Astrocyte (in vitro differentiated cells and primary cell): ENCODE data around the gene DRD1. TPM values are rescaled to one million over a fixed set of nuclear protein-coding genes. Genes with fewer than 3 reads are reported as not detected.

Source experiments
- DNase-seq: peaks from one replicate; pipeline ENCODE4 v3.0.0-alpha.2; 2010; ENCODE audit warnings: low read depth
- FAIRE-seq: peaks from 2 replicates; lab custom pipeline; 2011; peaks lifted over from hg19 to GRCh38; lab: Jason Lieb, UNC
- H2AFZ ChIP-seq: 2 replicates; pipeline ENCODE4 v1.6.0; 2012; ENCODE audit warnings: low read depth, low read length, inconsistent platforms
- H3K27ac ChIP-seq: 2 replicates; pipeline ENCODE4 v1.5.1; 2011; ENCODE audit warnings: low read depth, low read length, inconsistent platforms
- H3K27me3 ChIP-seq: 2 replicates; pipeline ENCODE4 v1.6.0; 2011; ENCODE audit warnings: low read length, inconsistent platforms; ENCODE audit not compliant: insufficient read depth
- H3K36me3 ChIP-seq: 2 replicates; pipeline ENCODE4 v1.5.1; 2011; ENCODE audit warnings: low read length, inconsistent platforms; ENCODE audit not compliant: insufficient read depth
- H3K4me1 ChIP-seq: 2 replicates; pipeline ENCODE4 v1.5.1; 2011; ENCODE audit warnings: low read length, inconsistent platforms; ENCODE audit not compliant: insufficient read depth
- H3K4me2 ChIP-seq: 2 replicates; pipeline ENCODE4 v1.6.0; 2012; ENCODE audit warnings: low read length, inconsistent platforms
- H3K4me3 ChIP-seq: 2 replicates; pipeline ENCODE4 v1.5.1; 2011; ENCODE audit warnings: low read depth, mild to moderate bottlenecking, low read length, inconsistent platforms; ENCODE audit not compliant: insufficient read depth
- H3K79me2 ChIP-seq: 2 replicates; pipeline ENCODE4 v1.6.0; 2012; ENCODE audit warnings: mild to moderate bottlenecking, low read length, inconsistent platforms; ENCODE audit not compliant: insufficient read depth
- H3K9ac ChIP-seq: 2 replicates; pipeline ENCODE4 v1.6.0; 2012; ENCODE audit warnings: mild to moderate bottlenecking, low read length, inconsistent platforms
- H3K9me3 ChIP-seq: 2 replicates; pipeline ENCODE4 v1.5.1; 2012; ENCODE audit warnings: low read depth, mild to moderate bottlenecking, low read length, inconsistent platforms; ENCODE audit not compliant: insufficient read depth
- H4K20me1 ChIP-seq: 2 replicates; pipeline ENCODE4 v1.6.0; 2012; ENCODE audit warnings: low read length, inconsistent platforms; ENCODE audit not compliant: insufficient read depth
- H3K27ac Mint-ChIP-seq: one replicate; pipeline ENCODE4 v1.8.0; 2021; ENCODE audit warnings: mild to moderate bottlenecking, mixed read lengths; ENCODE audit not compliant: unreplicated experiment
- H3K27me3 Mint-ChIP-seq: one replicate; pipeline ENCODE4 v1.8.0; 2021; ENCODE audit warnings: low read depth, mixed read lengths; ENCODE audit not compliant: unreplicated experiment
- H3K36me3 Mint-ChIP-seq: one replicate; pipeline ENCODE4 v1.8.0; 2021; ENCODE audit warnings: low read depth, mixed read lengths; ENCODE audit not compliant: unreplicated experiment
- H3K4me1 Mint-ChIP-seq: one replicate; pipeline ENCODE4 v1.8.0; 2021; ENCODE audit warnings: low read depth, mixed read lengths; ENCODE audit not compliant: unreplicated experiment
- H3K4me3 Mint-ChIP-seq: one replicate; pipeline ENCODE4 v1.8.0; 2021; ENCODE audit warnings: mild to moderate bottlenecking, moderate library complexity, mixed read lengths; ENCODE audit not compliant: unreplicated experiment
- H3K9me3 Mint-ChIP-seq: one replicate; pipeline ENCODE4 v1.8.0; 2021; ENCODE audit warnings: mild to moderate bottlenecking, mixed read lengths; ENCODE audit not compliant: unreplicated experiment
- EZH2 ChIP-seq: IDR thresholded peaks from 2 replicates; pipeline ENCODE4 v1.6.1; 2012; ENCODE audit warnings: mild to moderate bottlenecking, low read length, inconsistent platforms; ENCODE audit not compliant: insufficient read depth
- total RNA-seq: library from RNA; stranded (reverse); gene quantifications from 2 replicates; pipeline ENCODE4 v1.2.1, GENCODE V29; 2021
- TF ChIP-seq, protein P1 (sequence below): IDR thresholded peaks from 2 replicates; pipeline ENCODE4 v1.5.1; 2011; ENCODE audit warnings: low read depth, mild to moderate bottlenecking, inconsistent platforms, low read length, moderate library complexity; ENCODE audit not compliant: insufficient read depth

DRD1 gene
- total RNA-seq, 1 donor from 2014 or later, result 0.23 TPM

- H3K27ac ChIP-seq, result no peak overlapping the region
- Mint-ChIP-seq H3K4me1 (no peaks in the 10 kb centered on the region), H3K27ac (no peak overlapping the region), H3K4me3 (peak overlapping the region; percentile 71), H3K36me3 (peaks cover 2% of the 10 kb centered on the region), H3K9me3 (no peaks in the 10 kb centered on the region), H3K27me3 (peaks cover 57% of the 10 kb centered on the region)
- peak overlapping the region; percentile 46 for H3K4me3 ChIP-seq
- H3K9ac ChIP-seq, result no peak overlapping the region
- H3K27me3 ChIP-seq, result peaks cover 44% of the 10 kb centered on the region
- peak overlapping the region; percentile 63 for H2AFZ ChIP-seq
- H4K20me1 ChIP-seq, result no peaks in the 10 kb centered on the region
- DNase-seq (no peak), FAIRE-seq (no peak)
- H3K79me2 ChIP-seq, result no peaks in the 10 kb centered on the region
- TF ChIP-seq EZH2, result no peak
- TF ChIP-seq, protein P1, sequence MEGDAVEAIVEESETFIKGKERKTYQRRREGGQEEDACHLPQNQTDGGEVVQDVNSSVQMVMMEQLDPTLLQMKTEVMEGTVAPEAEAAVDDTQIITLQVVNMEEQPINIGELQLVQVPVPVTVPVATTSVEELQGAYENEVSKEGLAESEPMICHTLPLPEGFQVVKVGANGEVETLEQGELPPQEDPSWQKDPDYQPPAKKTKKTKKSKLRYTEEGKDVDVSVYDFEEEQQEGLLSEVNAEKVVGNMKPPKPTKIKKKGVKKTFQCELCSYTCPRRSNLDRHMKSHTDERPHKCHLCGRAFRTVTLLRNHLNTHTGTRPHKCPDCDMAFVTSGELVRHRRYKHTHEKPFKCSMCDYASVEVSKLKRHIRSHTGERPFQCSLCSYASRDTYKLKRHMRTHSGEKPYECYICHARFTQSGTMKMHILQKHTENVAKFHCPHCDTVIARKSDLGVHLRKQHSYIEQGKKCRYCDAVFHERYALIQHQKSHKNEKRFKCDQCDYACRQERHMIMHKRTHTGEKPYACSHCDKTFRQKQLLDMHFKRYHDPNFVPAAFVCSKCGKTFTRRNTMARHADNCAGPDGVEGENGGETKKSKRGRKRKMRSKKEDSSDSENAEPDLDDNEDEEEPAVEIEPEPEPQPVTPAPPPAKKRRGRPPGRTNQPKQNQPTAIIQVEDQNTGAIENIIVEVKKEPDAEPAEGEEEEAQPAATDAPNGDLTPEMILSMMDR, result no peak
- H3K4me1 ChIP-seq, result peaks cover 4% of the 10 kb centered on the region
- H3K9me3 ChIP-seq, result no peaks in the 10 kb centered on the region
- H3K4me2 ChIP-seq, result peak overlapping the region; percentile 86
- no peaks in the 10 kb centered on the region for H3K36me3 ChIP-seq
Observed at GRCh38 chr5:175444905-175445456, 999 bp upstream of the DRD1 start.

GRCh38 chr5:175443514-175444059 lies 395 bp downstream of the DRD1 start:
- FAIRE-seq (no peak), DNase-seq (no peak)
- Mint-ChIP-seq H3K4me3 (peak overlapping the region; percentile 6), H3K27ac (no peak overlapping the region), H3K36me3 (peaks cover 2% of the 10 kb centered on the region), H3K4me1 (no peaks in the 10 kb centered on the region), H3K9me3 (no peaks in the 10 kb centered on the region), H3K27me3 (peaks cover 58% of the 10 kb centered on the region)
- H3K4me2 ChIP-seq, result peak overlapping the region; percentile 86
- TF ChIP-seq EZH2, result no peak
- no peak overlapping the region for H3K27ac ChIP-seq
- H3K79me2 ChIP-seq, result no peaks in the 10 kb centered on the region
- H4K20me1 ChIP-seq, result no peaks in the 10 kb centered on the region
- H3K4me3 ChIP-seq, result peak overlapping the region; percentile 46
- H3K27me3 ChIP-seq, result peaks cover 38% of the 10 kb centered on the region
- H2AFZ ChIP-seq, result peak overlapping the region; percentile 67
- no peak overlapping the region for H3K9ac ChIP-seq
- H3K36me3 ChIP-seq, result no peaks in the 10 kb centered on the region
- H3K9me3 ChIP-seq, result no peaks in the 10 kb centered on the region
- H3K4me1 ChIP-seq, result peaks cover 4% of the 10 kb centered on the region

- TF ChIP-seq EZH2, result no peak
- TF ChIP-seq, protein P1, result no peak
- no peak overlapping the region for H2AFZ ChIP-seq
- no peaks in the 10 kb centered on the region for H3K36me3 ChIP-seq
- H3K4me1 Mint-ChIP-seq, result no peaks in the 10 kb centered on the region
- H3K36me3 Mint-ChIP-seq, result peaks cover 2% of the 10 kb centered on the region
- H3K4me2 ChIP-seq, result no peak overlapping the region
- H3K27ac Mint-ChIP-seq, result no peak overlapping the region
- no peak overlapping the region for H3K4me3 ChIP-seq
- no peak overlapping the region for H3K27ac ChIP-seq
- H4K20me1 ChIP-seq, result no peaks in the 10 kb centered on the region
- peaks cover 47% of the 10 kb centered on the region for H3K27me3 Mint-ChIP-seq
- peaks cover 12% of the 10 kb centered on the region for H3K27me3 ChIP-seq
- no peaks in the 10 kb centered on the region for H3K4me1 ChIP-seq
- no peak overlapping the region for H3K9ac ChIP-seq
- H3K9me3 ChIP-seq, result no peaks in the 10 kb centered on the region
- H3K9me3 Mint-ChIP-seq, result no peaks in the 10 kb centered on the region
- DNase-seq (no peak), FAIRE-seq (no peak)
- no peaks in the 10 kb centered on the region for H3K79me2 ChIP-seq
- H3K4me3 Mint-ChIP-seq, result no peak overlapping the region
Observed at GRCh38 chr5:175438234-175438857, 5.6 kb downstream of the DRD1 start.
